Placental epithelial cell (primary cell): ENCODE data around the gene ITM2A. TPM values are rescaled to one million over a fixed set of nuclear protein-coding genes. Genes with fewer than 3 reads are reported as not detected.

Source experiments
- total RNA-seq: library from RNA; depleted of rRNA; stranded (reverse); fragments of >200 nt; gene quantifications from 2 replicates; pipeline ENCODE4 v1.2.3, GENCODE V29; 2012

The ITM2A gene
- 0.33 and 0.79 TPM in 2 replicates for total RNA-seq

GRCh38 chrX:79366873-79367749 lies at the start of gene ITM2A:
Gene ITM2A (minus strand): TSS chrX:79367334. CDS start chrX:79367215, 119 bp downstream.

Other genes with a start within 250 kb of the ITM2A start
- gene GPR174, start 222.6 kb downstream of the ITM2A start, total RNA-seq: under 0.01 TPM in 1 of 2 replicates, not detected in the other